ENCODE data around the gene DNAJB6. TPM values are rescaled to one million over a fixed set of nuclear protein-coding genes. Genes with fewer than 3 reads are reported as not detected.
"Not testable (repeated sequence)": the region's sequence is repeated elsewhere in the genome, so short reads cannot be mapped to it uniquely, and the experiment has no call there.

Gene DNAJB6
- total and polyA plus RNA-seq, 4 donors = 118 to 143 (median 128) TPM

GRCh38 chr7:157313645-157314044 is 23.2 kb upstream of the DNAJB6 start:
- no peak for ATAC-seq (ENCODE audit: low FRiP score)
- H3K27ac ChIP-seq (ENCODE audit: low read depth in 1 of 2, low read length in 2 of 2) = no peak overlapping the region
- 95% methylated on average over 15 of the region's 15 CpGs for WGBS, 2 donors
- H3K36me3 ChIP-seq (ENCODE audit: control insufficient read depth in 1 of 2, insufficient read depth in 2 of 2, low read length in 1 of 2) = no peaks in the 10 kb centered on the region
- intact Hi-C loops (cut with DNase I) = no loop called here
- no peaks in the 10 kb centered on the region for H3K4me1 ChIP-seq (ENCODE audit: control insufficient read depth in 1 of 2, insufficient read depth in 2 of 2, low read length in 2 of 2)
- no peak overlapping the region for H3K4me3 ChIP-seq (ENCODE audit: low read length in 2 of 2)
- DNase-seq = no peak
- no peaks in the 10 kb centered on the region for H3K9me3 ChIP-seq (ENCODE audit: control insufficient read depth, low read length)
- no peaks in the 10 kb centered on the region for H3K27me3 ChIP-seq (ENCODE audit: control insufficient read depth in 1 of 2, insufficient read depth in 2 of 2, low read length in 1 of 2)

GRCh38 chr7:157318015-157318706 is 18.6 kb upstream of the DNAJB6 start:
- ATAC-seq (ENCODE audit: low FRiP score) = no peak
- no peaks in the 10 kb centered on the region for H3K27me3 ChIP-seq (ENCODE audit: control insufficient read depth in 1 of 2, insufficient read depth in 2 of 2, low read length in 1 of 2)
- no peaks in the 10 kb centered on the region for H3K36me3 ChIP-seq (ENCODE audit: control insufficient read depth in 1 of 2, insufficient read depth in 2 of 2, low read length in 1 of 2)
- no peak overlapping the region for H3K27ac ChIP-seq (ENCODE audit: low read depth in 1 of 2, low read length in 2 of 2)
- peak in 1 of 2 donors; percentile 80 for DNase-seq
- 80 to 83% methylated on average over 14 of the region's 14 CpGs for WGBS, 2 donors
- no peaks in the 10 kb centered on the region for H3K4me1 ChIP-seq (ENCODE audit: control insufficient read depth in 1 of 2, insufficient read depth in 2 of 2, low read length in 2 of 2)
- H3K4me3 ChIP-seq (ENCODE audit: low read length in 2 of 2) = no peak overlapping the region
- no peaks in the 10 kb centered on the region for H3K9me3 ChIP-seq (ENCODE audit: control insufficient read depth, low read length)
- intact Hi-C loops (cut with DNase I) = no loop called here

DNA sequence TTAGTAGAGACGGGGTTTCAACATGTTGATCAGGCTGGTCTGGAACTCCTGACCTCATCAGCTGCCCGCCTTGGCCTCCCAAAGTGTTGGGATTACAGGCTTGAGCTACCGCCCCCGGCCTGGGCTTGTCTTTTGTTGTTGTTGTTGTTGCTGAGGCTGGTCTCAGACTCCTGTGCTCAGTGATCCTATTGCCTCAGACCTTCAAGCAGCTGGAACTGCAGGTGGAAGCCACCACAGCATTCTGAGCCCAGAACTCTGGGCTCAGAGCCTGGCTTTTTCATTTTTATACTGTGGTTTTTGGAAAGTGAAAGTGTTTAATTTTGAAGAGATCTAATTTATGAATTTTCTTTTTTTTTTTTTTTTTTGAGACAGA is 16.2 kb upstream of the DNAJB6 start:
- DNase-seq (no peak), ATAC-seq (ENCODE audit: low FRiP score) (no peak)
- Histone ChIP-seq H3K9me3 (ENCODE audit: control insufficient read depth, low read length) (no peaks in the 10 kb centered on the region), H3K36me3 (ENCODE audit: control insufficient read depth in 1 of 2, insufficient read depth in 2 of 2, low read length in 1 of 2) (no peaks in the 10 kb centered on the region), H3K4me1 (ENCODE audit: control insufficient read depth in 1 of 2, insufficient read depth in 2 of 2, low read length in 2 of 2) (no peaks in the 10 kb centered on the region), H3K27ac (ENCODE audit: low read depth in 1 of 2, low read length in 2 of 2) (no peak overlapping the region), H3K4me3 (ENCODE audit: low read length in 2 of 2) (no peak overlapping the region), H3K27me3 (ENCODE audit: control insufficient read depth in 1 of 2, insufficient read depth in 2 of 2, low read length in 1 of 2) (no peaks in the 10 kb centered on the region)
- 20 to 25% methylated on average over 4 of the region's 4 CpGs for WGBS, 2 donors
- intact Hi-C loops (cut with DNase I) = loop anchor here in 1 of 2 donors (5.0 kb wide), 1 partner anchor 38 kb away; no protein-coding TSS in a partner anchor

DNA sequence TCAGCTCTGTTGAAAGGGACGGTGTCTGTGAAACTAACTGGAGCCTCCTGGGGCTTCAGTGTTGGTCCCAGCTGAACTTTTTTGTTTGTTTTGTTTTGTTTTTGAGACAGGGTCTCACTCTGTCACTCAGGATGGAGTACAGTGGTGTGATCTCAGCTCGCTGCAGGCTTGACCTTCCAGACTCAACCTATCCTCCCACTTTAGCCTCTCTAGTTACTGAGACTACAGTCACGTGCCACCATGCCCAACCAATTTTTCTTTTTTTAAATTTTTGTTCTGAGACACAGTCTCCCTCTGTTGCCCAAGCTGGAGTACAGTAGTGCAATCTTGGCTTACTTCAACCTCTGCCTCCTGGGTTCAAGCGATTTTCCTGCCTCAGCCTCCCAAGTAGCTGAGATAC is 13.4 kb upstream of the DNAJB6 start:
- DNase-seq (no peak), ATAC-seq (ENCODE audit: low FRiP score) (no peak)
- no peaks in the 10 kb centered on the region for H3K9me3 ChIP-seq (ENCODE audit: control insufficient read depth, low read length)
- intact Hi-C loops (cut with DNase I) = loop anchor here in 1 of 2 donors (5.0 kb wide), 1 partner anchor 41 kb away; no protein-coding TSS in a partner anchor
- H3K27ac ChIP-seq (ENCODE audit: low read depth in 1 of 2, low read length in 2 of 2) = no peak overlapping the region
- no peaks in the 10 kb centered on the region for H3K27me3 ChIP-seq (ENCODE audit: control insufficient read depth in 1 of 2, insufficient read depth in 2 of 2, low read length in 1 of 2)
- no peaks in the 10 kb centered on the region for H3K4me1 ChIP-seq (ENCODE audit: control insufficient read depth in 1 of 2, insufficient read depth in 2 of 2, low read length in 2 of 2)
- WGBS, 2 donors = 81 to 82% methylated on average over 4 of the region's 4 CpGs
- no peak overlapping the region for H3K4me3 ChIP-seq (ENCODE audit: low read length in 2 of 2)
- no peaks in the 10 kb centered on the region for H3K36me3 ChIP-seq (ENCODE audit: control insufficient read depth in 1 of 2, insufficient read depth in 2 of 2, low read length in 1 of 2)

- no peaks in the 10 kb centered on the region for H3K9me3 ChIP-seq (ENCODE audit: control insufficient read depth, low read length)
- 77% methylated on average over 12 of the region's 12 CpGs for WGBS, 2 donors
- H3K27ac ChIP-seq (ENCODE audit: low read depth in 1 of 2, low read length in 2 of 2) = no peak overlapping the region
- no peaks in the 10 kb centered on the region for H3K27me3 ChIP-seq (ENCODE audit: control insufficient read depth in 1 of 2, insufficient read depth in 2 of 2, low read length in 1 of 2)
- no peak overlapping the region for H3K4me3 ChIP-seq (ENCODE audit: low read length in 2 of 2)
- no peaks in the 10 kb centered on the region for H3K36me3 ChIP-seq (ENCODE audit: control insufficient read depth in 1 of 2, insufficient read depth in 2 of 2, low read length in 1 of 2)
- intact Hi-C loops (cut with DNase I) = no loop called here
- no peaks in the 10 kb centered on the region for H3K4me1 ChIP-seq (ENCODE audit: control insufficient read depth in 1 of 2, insufficient read depth in 2 of 2, low read length in 2 of 2)
- DNase-seq (no peak), ATAC-seq (ENCODE audit: low FRiP score) (no peak)
Measured at GRCh38 chr7:157329447-157329846, 7.4 kb upstream of the DNAJB6 start.

- H3K9me3 ChIP-seq (ENCODE audit: control insufficient read depth, low read length); intact Hi-C loops (cut with DNase I); H3K27me3 ChIP-seq (ENCODE audit: control insufficient read depth in 1 of 2, insufficient read depth in 2 of 2, low read length in 1 of 2); H3K36me3 ChIP-seq (ENCODE audit: control insufficient read depth in 1 of 2, insufficient read depth in 2 of 2, low read length in 1 of 2); H3K4me1 ChIP-seq (ENCODE audit: control insufficient read depth in 1 of 2, insufficient read depth in 2 of 2, low read length in 2 of 2); ATAC-seq (ENCODE audit: low FRiP score); H3K27ac ChIP-seq (ENCODE audit: low read depth in 1 of 2, low read length in 2 of 2); H3K4me3 ChIP-seq (ENCODE audit: low read length in 2 of 2); DNase-seq: not testable (repeated sequence)
- WGBS, 2 donors = 81 to 83% methylated on average over 10 of the region's 10 CpGs
Measured at GRCh38 chr7:157330567-157330966, 6.2 kb upstream of the DNAJB6 start.

DNA sequence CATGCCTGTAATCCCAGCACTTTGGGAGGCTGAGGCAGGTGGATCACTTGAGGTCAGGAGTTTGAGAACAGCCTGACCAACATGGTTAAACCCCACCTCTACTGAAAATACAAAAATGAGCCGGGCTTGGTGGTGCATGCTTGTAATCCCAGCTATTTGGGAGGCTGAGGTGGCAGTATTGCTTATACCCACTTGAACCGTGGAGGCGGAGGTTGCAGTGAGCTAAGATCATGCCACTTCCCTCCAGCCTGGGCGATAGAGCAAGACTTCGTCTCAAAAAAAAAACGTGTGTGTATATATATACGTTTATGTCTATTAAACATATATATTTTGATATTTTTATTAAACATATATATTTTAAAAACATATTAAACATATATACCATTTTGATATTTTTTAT is 5.8 kb upstream of the DNAJB6 start:
- H3K36me3 ChIP-seq (ENCODE audit: control insufficient read depth in 1 of 2, insufficient read depth in 2 of 2, low read length in 1 of 2); ATAC-seq (ENCODE audit: low FRiP score); H3K27me3 ChIP-seq (ENCODE audit: control insufficient read depth in 1 of 2, insufficient read depth in 2 of 2, low read length in 1 of 2); H3K27ac ChIP-seq (ENCODE audit: low read depth in 1 of 2, low read length in 2 of 2); intact Hi-C loops (cut with DNase I); DNase-seq; H3K4me3 ChIP-seq (ENCODE audit: low read length in 2 of 2); H3K4me1 ChIP-seq (ENCODE audit: control insufficient read depth in 1 of 2, insufficient read depth in 2 of 2, low read length in 2 of 2); H3K9me3 ChIP-seq (ENCODE audit: control insufficient read depth, low read length): not testable (repeated sequence)
- WGBS, 2 donors = 66 to 67% methylated on average over 7 of the region's 7 CpGs

DNA sequence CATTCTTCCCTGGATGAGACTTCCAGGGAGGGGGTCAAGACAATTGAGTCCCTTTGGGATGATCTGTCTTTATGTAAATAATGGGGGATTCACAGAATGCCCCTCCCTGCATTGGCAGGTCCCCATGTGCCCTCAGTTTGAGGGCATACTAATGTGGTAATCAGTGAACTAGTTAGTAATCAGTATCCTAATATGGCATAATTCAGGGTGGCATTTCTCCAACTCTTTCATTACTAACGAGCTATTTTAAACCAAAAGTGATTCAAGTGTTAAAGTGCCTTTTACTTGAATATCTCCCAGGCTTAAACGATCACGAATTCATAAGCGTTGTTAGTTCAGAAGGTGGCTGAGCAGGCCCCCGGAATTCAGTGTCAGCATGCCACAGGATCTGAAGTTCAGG is 1.6 kb upstream of the DNAJB6 start:
- H3K4me3 ChIP-seq (ENCODE audit: low read length in 2 of 2) = no peak overlapping the region
- no peak for ATAC-seq (ENCODE audit: low FRiP score)

GRCh38 chr7:157335991-157336382 is 817 bp upstream of the DNAJB6 start:
- peak overlapping the region in 1 of 2 donors; percentile 72 for H3K27ac ChIP-seq (ENCODE audit: low read depth in 1 of 2, low read length in 2 of 2)
- intact Hi-C loops (cut with DNase I) = loop anchor here in 1 of 2 donors (5.0 kb wide), 2 partner anchors 59 to 61 kb away; no protein-coding TSS in a partner anchor
- DNase-seq (no peak), ATAC-seq (ENCODE audit: low FRiP score) (no peak)
- no peaks in the 10 kb centered on the region for H3K27me3 ChIP-seq (ENCODE audit: control insufficient read depth in 1 of 2, insufficient read depth in 2 of 2, low read length in 1 of 2)
- WGBS, 2 donors = 33 to 36% methylated on average over 11 of the region's 11 CpGs
- H3K4me3 ChIP-seq (ENCODE audit: low read length in 2 of 2) = peak overlapping the region; percentile 60 to 71
- no peaks in the 10 kb centered on the region for H3K36me3 ChIP-seq (ENCODE audit: control insufficient read depth in 1 of 2, insufficient read depth in 2 of 2, low read length in 1 of 2)
- H3K4me1 ChIP-seq (ENCODE audit: control insufficient read depth in 1 of 2, insufficient read depth in 2 of 2, low read length in 2 of 2) = peaks cover 0 to 2% of the 10 kb centered on the region in 2 donors
- H3K9me3 ChIP-seq (ENCODE audit: control insufficient read depth, low read length) = no peaks in the 10 kb centered on the region

More for the DNA sequence above, 1.6 kb upstream of the DNAJB6 start:
- H3K4me1 ChIP-seq (ENCODE audit: control insufficient read depth in 1 of 2, insufficient read depth in 2 of 2, low read length in 2 of 2) = peaks cover 0 to 2% of the 10 kb centered on the region in 2 donors
- H3K27me3 ChIP-seq (ENCODE audit: control insufficient read depth in 1 of 2, insufficient read depth in 2 of 2, low read length in 1 of 2) = no peaks in the 10 kb centered on the region
- intact Hi-C loops (cut with DNase I) = loop anchor here in 1 of 2 donors (5.0 kb wide), 2 partner anchors 58 to 62 kb away; no protein-coding TSS in a partner anchor
- 88 to 93% methylated on average over 5 of the region's 5 CpGs for WGBS, 2 donors
- no peak for DNase-seq
- H3K9me3 ChIP-seq (ENCODE audit: control insufficient read depth, low read length) = no peaks in the 10 kb centered on the region
- H3K36me3 ChIP-seq (ENCODE audit: control insufficient read depth in 1 of 2, insufficient read depth in 2 of 2, low read length in 1 of 2) = no peaks in the 10 kb centered on the region
- no peak overlapping the region for H3K27ac ChIP-seq (ENCODE audit: low read depth in 1 of 2, low read length in 2 of 2)
